IPS DF 6.9 (cell line): ENCODE measurements around the gene ATM.
"Not testable (repeated sequence)": the region's sequence is repeated elsewhere in the genome, so short reads cannot be mapped to it uniquely, and the experiment has no call there.

Source experiments
- DNase-seq: peaks from one replicate; pipeline ENCODE4 v3.0.0-alpha.2; 2013; ENCODE audit warnings: low read depth, low spot score
- H3K27ac ChIP-seq: one replicate; pipeline ENCODE4 v1.5.1; 2013; ENCODE audit warnings: low read length, control low read depth
- H3K27me3 ChIP-seq: 2 replicates; pipeline ENCODE4 v1.6.1; 2013; ENCODE audit warnings: mild to moderate bottlenecking, low read length; ENCODE audit not compliant: control insufficient read depth, insufficient read depth
- H3K36me3 ChIP-seq: 2 replicates; pipeline ENCODE4 v1.6.1; 2013; ENCODE audit warnings: low read length; ENCODE audit not compliant: control insufficient read depth, insufficient read depth
- H3K4me1 ChIP-seq: 2 replicates; pipeline ENCODE4 v1.6.1; 2013; ENCODE audit warnings: low read length; ENCODE audit not compliant: control insufficient read depth, insufficient read depth
- H3K4me3 ChIP-seq: 2 replicates; pipeline ENCODE4 v1.5.1; 2013; ENCODE audit warnings: mild to moderate bottlenecking, low read length
- H3K9me3 ChIP-seq: 2 replicates; pipeline ENCODE4 v1.6.1; 2013; ENCODE audit warnings: low read length, inconsistent platforms; ENCODE audit not compliant: control insufficient read depth, insufficient read depth
- WGBS: extraction: QIAGEN DNeasy Blood & Tissue Kit; methylation state at CpG from one replicate; pipeline ENCODE4 v1.1.7; 2013; ENCODE audit warnings: mixed read lengths, missing lambda C conversion rate; ENCODE audit not compliant: insufficient read length, insufficient coverage; 5-methylcytosine and 5-hydroxymethylcytosine counted together

Gene ATM

GRCh38 chr11:108402241-108402640 lies 179.4 kb downstream of the ATM start:
- H3K27ac ChIP-seq, result no peak overlapping the region
- no CpG with 5 or more reads among the region's 1 CpG for WGBS

GRCh38 chr11:108403052-108403451 lies 180.2 kb downstream of the ATM start:
- Histone ChIP-seq H3K27ac (no peak overlapping the region), H3K27me3 (no peaks in the 10 kb centered on the region), H3K9me3 (no peaks in the 10 kb centered on the region), H3K36me3 (no peaks in the 10 kb centered on the region), H3K4me1 (no peaks in the 10 kb centered on the region), H3K4me3 (no peak overlapping the region)
- DNase-seq, result no peak
- no CpG with 5 or more reads among the region's 1 CpG for whole genome bisulfite sequencing

More at GRCh38 chr11:108402241-108402640, 179.4 kb downstream of the ATM start:
- DNase-seq, result no peak
- no peak overlapping the region for H3K4me3 ChIP-seq
- no peaks in the 10 kb centered on the region for H3K9me3 ChIP-seq
- no peaks in the 10 kb centered on the region for H3K27me3 ChIP-seq
- H3K4me1 ChIP-seq, result no peaks in the 10 kb centered on the region
- H3K36me3 ChIP-seq, result no peaks in the 10 kb centered on the region

GRCh38 chr11:108405706-108406105 lies 182.8 kb downstream of the ATM start:
- H3K36me3 ChIP-seq, result no peaks in the 10 kb centered on the region
- H3K27me3 ChIP-seq, result no peaks in the 10 kb centered on the region
- H3K4me3 ChIP-seq, result no peak overlapping the region
- H3K27ac ChIP-seq, result no peak overlapping the region
- no peak for DNase-seq
- no peaks in the 10 kb centered on the region for H3K4me1 ChIP-seq
- H3K9me3 ChIP-seq, result no peaks in the 10 kb centered on the region
- no CpG with 5 or more reads among the region's 1 CpG for WGBS

GRCh38 chr11:108414958-108415357 lies 192.1 kb downstream of the ATM start:
- Histone ChIP-seq H3K9me3 (no peaks in the 10 kb centered on the region), H3K27me3 (no peaks in the 10 kb centered on the region), H3K36me3 (no peaks in the 10 kb centered on the region), H3K4me3 (no peak overlapping the region), H3K4me1 (no peaks in the 10 kb centered on the region), H3K27ac (no peak overlapping the region)
- DNase-seq, result no peak

GRCh38 chr11:108417551-108417950 lies 194.7 kb downstream of the ATM start:
- not testable (repeated sequence) for H3K36me3 ChIP-seq, H3K4me3 ChIP-seq, H3K27me3 ChIP-seq, H3K27ac ChIP-seq, DNase-seq, H3K4me1 ChIP-seq, H3K9me3 ChIP-seq
- no CpG with 5 or more reads among the region's 2 CpGs for WGBS
